ENCODE data around the gene ZDHHC14.

- TF ChIP-seq POLR2A (IDR thresholded peaks at IDR 0.05; ENCODE audit: low read length) (no peak), GATA1 (IDR thresholded peaks at IDR 0.05; ENCODE audit: low read depth, low read length) (no peak)
Measured at GRCh38 chr6:157635388-157636244, 254.6 kb downstream of the ZDHHC14 start.
